IPS-18a (cell line): Measurements from ENCODE around the gene PLPPR2.
A peak's percentile ranks its signal among the peaks of the same experiment; 100 is the strongest.

ENCODE experiments used
- H3K27ac ChIP-seq: one replicate; pipeline ENCODE4 v1.5.1; 2013; ENCODE audit warnings: low read length
- H3K27me3 ChIP-seq: one replicate; pipeline ENCODE4 v1.6.1; 2013; ENCODE audit warnings: mild to moderate bottlenecking, low read length; ENCODE audit not compliant: control insufficient read depth, insufficient read depth
- H3K36me3 ChIP-seq: one replicate; pipeline ENCODE4 v1.6.1; 2013; ENCODE audit warnings: low read depth, low read length; ENCODE audit not compliant: control insufficient read depth
- H3K4me1 ChIP-seq: one replicate; pipeline ENCODE4 v1.6.1; 2013; ENCODE audit warnings: low read depth, low read length; ENCODE audit not compliant: control insufficient read depth
- H3K4me3 ChIP-seq: one replicate; pipeline ENCODE4 v1.5.1; 2013; ENCODE audit warnings: low read length
- H3K9ac ChIP-seq: one replicate; pipeline ENCODE4 v1.6.1; 2013; ENCODE audit warnings: mild to moderate bottlenecking, low read length, moderate library complexity
- H3K9me3 ChIP-seq: one replicate; pipeline ENCODE4 v1.6.1; 2013; ENCODE audit warnings: low read depth, low read length; ENCODE audit not compliant: control insufficient read depth

The PLPPR2 gene

DNA sequence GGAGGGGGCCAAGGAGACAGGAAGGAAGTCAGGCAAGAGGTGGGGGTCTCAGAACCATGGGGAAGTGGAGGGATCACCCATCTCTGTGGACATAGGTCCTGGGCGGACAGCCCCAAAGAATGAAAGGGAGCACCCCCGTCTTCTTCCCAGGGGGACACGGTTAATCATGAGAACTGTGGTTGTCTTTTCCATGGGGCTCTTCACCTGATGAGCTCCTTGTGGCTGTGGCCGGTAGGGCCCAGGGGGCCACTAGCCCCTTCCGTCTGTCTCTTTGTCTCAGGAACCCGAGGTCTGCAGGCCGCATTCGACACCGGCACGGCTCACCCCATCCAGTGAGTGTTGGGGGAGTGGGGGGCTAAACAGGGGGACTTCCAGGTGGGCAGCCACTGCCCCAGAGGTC lies 8.6 kb downstream of the PLPPR2 start:
- no peak overlapping the region for H3K4me3 ChIP-seq
- no peak overlapping the region for H3K27ac ChIP-seq
- no peaks in the 10 kb centered on the region for H3K4me1 ChIP-seq
- peaks cover 6% of the 10 kb centered on the region for H3K27me3 ChIP-seq
- no peak overlapping the region for H3K9ac ChIP-seq
- H3K9me3 ChIP-seq: no peaks in the 10 kb centered on the region
- H3K36me3 ChIP-seq: no peaks in the 10 kb centered on the region

GRCh38 chr19:11364296-11364904 lies 9.2 kb downstream of the PLPPR2 start:
- Histone ChIP-seq H3K4me3 (no peak overlapping the region), H3K9ac (no peak overlapping the region), H3K27me3 (peaks cover 6% of the 10 kb centered on the region), H3K4me1 (no peaks in the 10 kb centered on the region), H3K36me3 (no peaks in the 10 kb centered on the region), H3K27ac (no peak overlapping the region), H3K9me3 (no peaks in the 10 kb centered on the region)

- Histone ChIP-seq H3K27ac (no peak overlapping the region), H3K4me1 (no peaks in the 10 kb centered on the region), H3K4me3 (no peak overlapping the region), H3K36me3 (no peaks in the 10 kb centered on the region), H3K9me3 (no peaks in the 10 kb centered on the region), H3K9ac (no peak overlapping the region), H3K27me3 (peaks cover 6% of the 10 kb centered on the region)
These were observed 9.7 kb downstream of the PLPPR2 start for GRCh38 chr19:11364935-11365334.

DNA sequence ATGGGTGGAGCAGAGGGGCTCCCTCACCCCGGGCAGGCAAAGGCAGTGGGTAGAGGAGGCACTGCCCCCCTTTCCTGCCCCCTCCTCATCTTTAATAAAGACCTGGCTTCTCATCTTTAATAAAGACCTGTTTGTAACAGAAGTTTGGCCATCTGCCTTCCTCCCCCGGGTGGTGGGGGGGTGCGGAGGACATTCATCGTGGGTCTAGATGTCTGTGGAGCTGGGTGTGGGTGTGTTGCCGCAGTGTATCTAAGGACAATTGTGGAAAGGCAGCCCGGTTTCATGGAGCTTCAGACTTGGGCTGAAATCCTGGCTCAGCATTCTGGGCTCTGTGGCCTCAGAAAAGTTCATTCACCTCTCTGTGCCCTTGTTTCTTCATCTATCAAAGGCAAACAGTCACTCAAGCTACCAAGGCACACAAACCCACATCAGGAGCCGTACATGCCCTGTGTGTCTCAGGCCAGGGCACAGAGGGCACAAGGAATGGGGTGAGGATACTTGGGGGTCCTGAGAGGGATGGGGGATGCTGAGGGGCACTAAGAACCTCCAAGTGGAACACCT lies 10.4 kb downstream of the PLPPR2 start:
- H3K36me3 ChIP-seq: no peaks in the 10 kb centered on the region
- no peak overlapping the region for H3K27ac ChIP-seq
- H3K9me3 ChIP-seq: no peaks in the 10 kb centered on the region
- no peaks in the 10 kb centered on the region for H3K4me1 ChIP-seq
- H3K4me3 ChIP-seq: no peak overlapping the region
- peaks cover 4% of the 10 kb centered on the region for H3K27me3 ChIP-seq
- no peak overlapping the region for H3K9ac ChIP-seq

DNA sequence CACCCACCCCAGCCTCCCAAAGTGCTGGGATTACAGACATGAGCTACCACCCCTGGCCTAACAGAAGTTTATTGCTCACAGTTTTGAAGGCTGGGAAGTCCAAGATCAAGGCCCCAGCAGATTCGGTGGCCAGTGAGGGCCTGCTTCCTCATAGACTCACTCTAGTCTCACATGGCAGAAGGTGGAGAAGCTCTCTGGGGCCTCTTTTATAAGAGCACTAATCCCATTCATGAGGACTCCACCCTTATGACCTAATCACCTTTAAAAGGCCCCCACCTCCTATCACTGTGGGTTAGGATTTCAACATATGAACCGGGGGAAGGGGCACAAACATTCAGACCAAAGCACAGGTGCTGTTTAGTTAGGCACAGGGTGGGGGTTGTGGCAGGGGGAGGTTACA lies 12.3 kb downstream of the PLPPR2 start:
- Histone ChIP-seq H3K9me3 (no peaks in the 10 kb centered on the region), H3K4me3 (no peak overlapping the region), H3K9ac (no peak overlapping the region), H3K27me3 (no peaks in the 10 kb centered on the region), H3K4me1 (no peaks in the 10 kb centered on the region), H3K36me3 (no peaks in the 10 kb centered on the region), H3K27ac (no peak overlapping the region)

GRCh38 chr19:11370744-11371143 lies 15.5 kb downstream of the PLPPR2 start:
- Histone ChIP-seq H3K36me3 (no peaks in the 10 kb centered on the region), H3K4me3 (no peak overlapping the region), H3K9me3 (no peaks in the 10 kb centered on the region), H3K27me3 (no peaks in the 10 kb centered on the region), H3K4me1 (peaks cover 4% of the 10 kb centered on the region), H3K9ac (no peak overlapping the region), H3K27ac (no peak overlapping the region)

GRCh38 chr19:11373166-11373884 lies 18.1 kb downstream of the PLPPR2 start:
- no peaks in the 10 kb centered on the region for H3K27me3 ChIP-seq
- H3K36me3 ChIP-seq: no peaks in the 10 kb centered on the region
- H3K27ac ChIP-seq: no peak overlapping the region
- no peak overlapping the region for H3K4me3 ChIP-seq
- H3K9me3 ChIP-seq: no peaks in the 10 kb centered on the region
- H3K9ac ChIP-seq: no peak overlapping the region
- peaks cover 4% of the 10 kb centered on the region for H3K4me1 ChIP-seq

DNA sequence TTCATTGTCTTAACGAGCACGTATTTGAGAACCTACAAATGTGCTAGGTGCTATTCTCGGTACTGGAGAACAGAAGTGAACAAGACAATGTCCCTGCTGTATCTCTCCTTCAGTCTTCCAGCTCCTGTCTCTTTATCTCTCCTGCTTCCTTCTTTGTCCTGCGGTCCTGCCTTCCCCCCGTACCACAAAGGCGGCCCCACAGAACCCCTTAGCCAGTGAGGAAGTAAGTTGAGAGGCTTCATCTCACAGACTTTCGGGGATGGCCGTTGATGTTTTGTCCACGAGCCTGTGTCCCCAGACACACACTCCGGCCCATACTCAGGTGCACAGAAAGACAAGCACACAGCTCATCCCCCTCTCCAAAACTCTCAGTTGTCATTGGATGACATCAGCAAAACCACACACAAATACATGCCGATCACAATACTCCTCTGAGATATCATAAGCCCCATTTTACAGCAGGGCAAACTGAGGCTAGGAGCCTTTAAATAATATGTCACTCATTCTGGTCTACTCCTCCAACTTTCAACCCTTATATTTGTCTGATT lies 18.7 kb downstream of the PLPPR2 start:
- Histone ChIP-seq H3K4me1 (peaks cover 4% of the 10 kb centered on the region), H3K9me3 (no peaks in the 10 kb centered on the region), H3K27ac (no peak overlapping the region), H3K27me3 (no peaks in the 10 kb centered on the region), H3K4me3 (peak overlapping the region; percentile 95), H3K9ac (no peak overlapping the region), H3K36me3 (no peaks in the 10 kb centered on the region)

DNA sequence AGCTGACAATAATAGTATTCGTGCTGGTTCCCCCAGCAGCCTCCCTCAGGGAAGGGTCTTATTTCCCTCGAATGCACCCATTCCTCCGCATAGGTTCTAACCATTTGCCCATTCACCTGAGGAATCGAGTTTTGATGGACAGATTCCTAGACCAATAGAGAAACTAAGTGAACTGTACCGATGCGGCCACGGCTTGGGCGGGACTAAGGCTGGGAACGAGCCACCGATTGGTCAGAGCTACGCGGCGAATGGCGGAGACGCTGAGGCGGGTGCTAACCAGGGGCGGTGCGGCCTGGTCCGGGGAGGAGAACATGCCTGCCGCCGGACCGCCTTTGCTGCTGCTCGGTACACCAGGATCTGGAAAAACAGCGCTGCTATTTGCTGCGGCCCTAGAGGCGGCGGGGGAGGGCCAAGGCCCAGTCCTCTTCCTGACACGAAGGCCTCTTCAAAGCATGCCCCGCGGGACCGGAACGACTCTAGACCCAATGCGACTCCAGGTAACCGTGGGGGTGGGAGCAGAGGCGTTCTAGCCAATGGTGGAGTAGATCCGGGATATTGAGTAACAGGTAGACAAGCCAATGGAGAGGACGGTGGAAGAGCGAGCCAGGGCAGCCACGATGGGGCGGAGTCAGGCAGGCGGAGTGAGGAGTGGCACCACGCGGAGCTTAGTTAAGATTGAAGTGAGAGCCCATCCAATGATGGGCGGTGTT lies 19.4 kb downstream of the PLPPR2 start, which contains the start of gene SWSAP1:
TSS of gene SWSAP1 (plus strand) at position 234 of the 710 bp plus-strand sequence. CDS start at position 249, 15 bp downstream.
- Histone ChIP-seq H3K4me1 (peaks cover 4% of the 10 kb centered on the region), H3K27ac (peak within 1 kb of the TSS; percentile 92), H3K4me3 (peak within 1 kb of the TSS; percentile 95)

GRCh38 chr19:11375143-11375948 lies 20.1 kb downstream of the PLPPR2 start:
- Histone ChIP-seq H3K36me3 (no peaks in the 10 kb centered on the region), H3K9ac (peak overlapping the region; percentile 45), H3K27me3 (no peaks in the 10 kb centered on the region), H3K9me3 (no peaks in the 10 kb centered on the region), H3K27ac (no peak overlapping the region), H3K4me3 (peak overlapping the region; percentile 95), H3K4me1 (peaks cover 7% of the 10 kb centered on the region)

More for the DNA sequence above, 19.4 kb downstream of the PLPPR2 start, which contains the start of gene SWSAP1:
- Histone ChIP-seq H3K27me3 (no peaks in the 10 kb centered on the region), H3K36me3 (no peaks in the 10 kb centered on the region), H3K9me3 (no peaks in the 10 kb centered on the region), H3K9ac (peak within 1 kb of the TSS; percentile 92)
